Measurements from ENCODE around the gene BCL3.
"Not testable (repeated sequence)": the region's sequence is repeated elsewhere in the genome, so short reads cannot be mapped to it uniquely, and the experiment has no call there.

Gene BCL3

DNA sequence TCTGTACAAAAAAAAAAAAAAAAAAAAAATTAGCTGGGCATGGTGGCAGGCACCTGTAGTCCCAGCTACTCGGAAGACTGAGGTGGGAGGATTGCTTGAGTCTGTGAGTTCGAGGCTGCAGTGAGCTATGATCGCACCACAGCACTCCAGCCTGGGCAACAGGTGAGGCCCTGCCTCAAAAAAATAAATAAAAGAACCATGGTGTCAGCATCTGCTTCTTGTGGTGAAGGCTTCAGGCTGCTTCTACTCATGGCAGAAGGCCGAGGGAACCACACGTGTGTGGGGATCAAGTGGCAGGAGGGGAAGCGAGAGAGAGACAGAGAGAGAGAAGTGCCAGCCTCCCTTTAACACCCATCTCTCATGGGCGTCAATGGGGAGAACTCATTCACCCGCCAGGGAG is 13.5 kb downstream of the BCL3 start:
- peak; percentile 11 for DNase-seq

DNA sequence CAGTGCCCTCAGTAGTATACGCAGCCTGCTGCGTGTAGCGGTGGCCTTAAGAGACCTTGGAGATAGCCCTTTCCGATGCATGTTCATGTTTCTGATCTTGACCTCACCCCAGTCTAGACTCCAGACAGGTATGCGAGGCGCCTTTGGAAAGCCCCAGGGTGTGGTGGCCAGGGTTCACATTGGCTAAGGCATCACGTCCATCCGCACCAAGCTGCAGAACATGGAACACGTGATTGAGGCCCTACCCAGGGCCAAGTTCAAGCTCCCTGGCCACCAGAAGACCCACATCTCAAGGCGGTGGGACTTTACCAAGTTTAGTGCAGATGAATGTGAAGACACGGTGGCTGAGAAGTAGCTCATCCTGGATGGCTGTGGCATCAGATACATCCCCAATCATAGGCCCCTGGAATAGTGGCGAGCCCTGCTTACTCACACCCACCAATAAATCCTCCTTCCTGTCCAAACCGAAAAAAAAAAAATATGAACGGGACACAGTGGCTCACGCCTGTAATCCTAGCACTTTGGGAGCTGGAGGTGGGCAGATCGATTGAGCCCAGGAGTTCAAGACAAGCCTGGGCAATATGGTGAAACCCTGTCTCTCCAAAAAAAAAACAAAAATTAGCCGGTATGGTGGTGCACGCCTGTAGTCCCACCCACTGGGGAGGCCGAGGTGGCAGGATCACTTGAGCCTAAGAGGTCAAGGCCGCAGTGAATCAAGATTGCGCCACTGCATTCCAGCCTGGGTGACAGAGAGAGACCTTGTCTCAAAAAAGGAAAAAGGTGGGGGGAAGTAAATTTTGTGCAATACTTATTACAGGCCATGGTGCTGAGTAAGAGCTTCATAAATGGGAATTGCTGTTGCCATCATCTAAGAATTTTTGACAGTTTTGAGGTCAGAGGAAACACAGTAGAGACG is 16.8 kb downstream of the BCL3 start:
- no peak for DNase-seq

DNA sequence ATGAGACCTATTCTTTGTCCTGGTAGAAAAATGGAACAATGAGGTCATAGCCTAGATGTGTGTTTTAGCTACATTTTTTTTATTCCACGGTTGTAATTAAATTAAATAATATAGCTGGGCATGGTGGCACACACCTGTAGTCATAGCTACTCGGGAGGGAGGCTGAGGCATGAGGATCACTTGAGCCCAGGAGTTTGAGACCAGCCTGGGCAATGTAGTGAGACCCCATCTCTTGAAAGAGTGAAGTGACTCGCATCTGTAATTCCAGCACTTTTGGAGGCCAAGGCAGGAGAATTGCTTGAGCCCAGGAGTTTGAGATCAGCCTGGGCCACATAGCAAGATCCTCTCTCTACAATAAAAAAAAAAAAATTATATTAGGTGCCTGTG is 17.4 kb downstream of the BCL3 start:
- no peak for DNase-seq

DNA sequence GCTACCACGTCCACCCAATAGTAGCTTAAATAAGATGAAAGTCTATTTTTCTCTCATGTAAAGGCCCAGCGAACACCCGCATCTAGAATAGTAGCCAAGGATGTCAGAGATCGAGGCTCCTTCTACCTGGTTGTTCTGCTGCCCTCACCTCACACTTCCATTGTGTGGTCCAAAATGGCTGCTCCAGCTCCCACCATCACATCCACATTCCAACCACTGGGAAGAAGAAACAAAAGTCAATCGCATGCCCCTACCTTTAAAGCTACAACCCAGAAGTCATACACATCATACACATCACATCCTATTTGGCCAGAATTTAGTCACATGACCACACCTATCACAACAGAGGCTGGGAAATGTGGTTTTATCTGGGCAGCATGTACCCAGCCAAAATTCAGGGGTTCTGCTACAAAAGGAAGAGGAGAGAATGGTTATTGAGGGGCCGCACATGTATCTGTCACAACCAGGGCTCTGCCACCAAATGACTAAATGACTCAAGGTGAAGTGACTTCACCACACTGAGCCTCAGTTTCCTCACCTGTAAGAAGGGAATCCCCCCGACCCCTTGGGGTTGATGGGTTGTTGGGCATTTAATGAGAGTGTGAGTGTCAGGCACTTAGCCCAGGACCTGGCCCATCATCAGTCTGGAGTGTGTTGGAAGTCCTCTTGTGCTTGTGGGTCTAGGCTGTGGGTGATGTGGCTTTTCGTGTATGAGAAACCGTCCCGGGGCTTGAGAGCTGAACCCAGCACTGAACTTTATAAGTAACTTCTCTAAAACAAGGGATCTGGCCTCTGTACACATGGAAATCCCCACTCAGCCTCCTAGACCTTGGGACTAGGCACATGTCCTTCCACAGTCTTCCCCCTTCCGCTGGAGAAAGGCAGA is 19.0 kb downstream of the BCL3 start:
- no peak for DNase-seq

DNA sequence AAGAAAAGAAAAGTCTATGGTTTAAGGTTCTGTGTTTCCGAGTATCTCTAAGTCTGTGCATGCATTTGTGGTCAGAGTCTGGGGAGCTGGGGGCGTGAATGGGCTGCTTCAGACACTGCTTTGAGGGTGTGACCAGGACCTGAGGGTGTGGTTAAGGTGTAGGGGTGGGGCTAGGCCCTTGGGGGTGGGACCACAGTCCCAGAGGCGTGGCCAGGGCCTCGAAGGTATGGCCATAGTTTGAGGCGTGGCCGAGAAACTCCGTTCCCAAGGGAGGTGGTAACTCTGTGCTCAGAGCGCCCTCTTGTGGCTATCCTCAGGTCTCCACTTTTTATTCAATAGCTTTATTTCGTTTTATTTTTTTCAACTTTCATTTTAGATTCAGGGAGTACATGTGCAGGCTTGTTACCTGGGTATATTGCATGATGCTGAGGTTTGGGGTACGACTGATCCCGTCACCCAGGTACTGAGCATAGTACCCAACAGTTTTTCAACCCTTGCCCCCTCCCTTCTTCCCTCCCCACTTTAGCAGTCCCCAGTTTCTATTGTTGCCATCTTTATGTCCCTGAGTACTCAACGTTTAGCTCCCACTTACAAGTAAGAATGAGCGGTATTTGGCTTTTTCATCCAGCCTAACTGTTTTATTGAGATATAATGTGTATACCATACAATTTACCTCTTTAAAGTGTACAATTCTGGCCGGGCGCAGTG is 22.2 kb downstream of the BCL3 start:
- DNase-seq = peak; percentile 99

DNA sequence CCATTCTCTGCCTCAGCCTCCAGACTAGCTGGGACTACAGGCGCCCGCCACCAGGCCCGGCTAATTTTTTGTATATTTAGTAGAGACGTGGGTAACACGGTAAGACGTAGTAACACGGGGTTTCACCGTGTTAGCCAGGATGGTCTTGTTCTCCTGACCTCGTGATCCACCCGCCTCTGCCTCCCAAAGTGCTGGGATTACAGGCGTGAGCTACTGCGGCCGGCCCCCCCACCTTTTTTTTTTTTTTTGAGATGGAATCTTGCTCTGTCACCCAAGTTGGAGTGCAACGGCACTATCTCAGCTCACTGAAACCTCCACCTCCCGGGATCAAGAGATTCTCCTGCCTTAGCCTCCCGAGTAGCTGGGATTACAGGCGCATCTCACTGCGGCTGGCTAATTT is 23.6 kb downstream of the BCL3 start:
- DNase-seq = not testable (repeated sequence)

DNA sequence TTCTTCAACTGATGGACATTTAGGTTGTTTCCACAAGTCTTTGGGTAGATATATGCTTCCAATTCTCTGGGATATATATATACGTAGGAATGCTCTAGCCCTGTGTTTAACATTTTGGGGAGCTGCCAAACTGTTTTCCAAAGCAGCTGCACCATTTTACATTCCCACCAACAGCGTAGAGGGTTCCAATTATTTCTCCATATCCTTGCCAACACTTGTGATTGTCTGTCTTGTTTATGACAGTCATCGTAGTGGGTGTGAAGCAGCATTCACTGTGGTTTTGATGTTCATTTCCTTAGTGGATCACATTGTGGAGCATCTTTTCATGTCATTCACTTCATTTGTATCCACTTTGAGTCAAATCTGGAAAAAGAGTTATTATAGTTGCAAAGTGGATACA is 24.5 kb downstream of the BCL3 start:
- no peak for DNase-seq

DNA sequence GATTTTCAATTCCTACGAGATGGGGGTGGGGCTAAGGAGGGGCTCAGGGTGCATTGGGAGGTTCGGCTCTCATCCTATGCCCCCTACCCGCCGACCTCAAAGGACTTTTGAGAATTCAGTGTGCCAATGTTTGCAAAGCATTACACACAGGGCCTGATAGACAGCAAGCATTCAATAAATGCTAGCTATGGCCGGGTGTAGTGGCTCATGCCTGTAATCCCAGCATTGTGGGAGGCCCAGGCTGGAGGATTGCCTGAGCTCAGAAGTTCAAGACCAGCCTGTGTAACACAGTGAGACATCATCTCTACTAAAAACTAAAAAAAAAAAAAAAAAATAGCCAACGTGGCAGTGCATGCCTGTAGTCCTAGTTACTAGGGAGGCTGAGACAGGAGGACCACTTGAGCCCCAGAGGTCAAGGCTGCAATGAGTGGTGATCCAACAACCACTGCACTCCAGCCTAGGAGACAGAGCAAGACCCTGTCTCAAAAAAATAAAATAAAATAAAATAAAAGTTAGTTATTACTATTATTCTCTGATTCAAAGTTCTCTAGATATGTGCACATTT is 27.2 kb downstream of the BCL3 start:
- DNase-seq = no peak

DNA sequence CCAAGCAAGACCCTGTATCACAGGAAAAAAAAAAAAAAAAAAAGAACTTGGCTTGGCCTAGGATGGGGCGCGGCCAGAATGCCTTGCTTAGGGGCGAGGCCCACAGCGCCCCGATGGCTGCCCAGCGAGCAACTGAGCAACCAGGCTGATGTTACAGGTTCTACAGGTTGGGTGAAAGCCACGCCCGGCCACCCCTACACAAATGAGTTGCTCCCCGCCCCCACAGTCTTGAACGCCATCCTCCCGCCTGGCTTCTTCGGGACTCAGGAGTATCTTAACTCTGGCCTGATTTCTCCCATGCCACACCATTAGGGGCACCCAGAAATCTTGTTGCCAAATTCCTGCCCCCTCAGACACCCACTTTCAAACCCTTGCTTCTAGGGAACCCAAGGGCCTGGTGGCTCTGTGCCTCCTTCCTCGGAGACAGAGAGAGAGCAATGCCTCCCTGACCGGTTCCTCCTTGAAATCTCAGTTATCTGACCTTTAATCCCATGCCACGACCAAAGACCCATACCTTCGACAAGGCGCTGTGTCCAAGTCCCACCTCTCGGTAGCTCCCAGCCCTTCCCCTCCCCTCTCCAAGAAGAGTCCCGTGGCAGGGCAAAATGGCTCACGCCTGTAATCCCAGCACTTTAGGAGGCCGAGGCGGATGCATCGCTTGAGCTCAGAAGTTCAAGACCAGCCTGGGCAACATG is 28.0 kb downstream of the BCL3 start:
- no peak for DNase-seq

DNA sequence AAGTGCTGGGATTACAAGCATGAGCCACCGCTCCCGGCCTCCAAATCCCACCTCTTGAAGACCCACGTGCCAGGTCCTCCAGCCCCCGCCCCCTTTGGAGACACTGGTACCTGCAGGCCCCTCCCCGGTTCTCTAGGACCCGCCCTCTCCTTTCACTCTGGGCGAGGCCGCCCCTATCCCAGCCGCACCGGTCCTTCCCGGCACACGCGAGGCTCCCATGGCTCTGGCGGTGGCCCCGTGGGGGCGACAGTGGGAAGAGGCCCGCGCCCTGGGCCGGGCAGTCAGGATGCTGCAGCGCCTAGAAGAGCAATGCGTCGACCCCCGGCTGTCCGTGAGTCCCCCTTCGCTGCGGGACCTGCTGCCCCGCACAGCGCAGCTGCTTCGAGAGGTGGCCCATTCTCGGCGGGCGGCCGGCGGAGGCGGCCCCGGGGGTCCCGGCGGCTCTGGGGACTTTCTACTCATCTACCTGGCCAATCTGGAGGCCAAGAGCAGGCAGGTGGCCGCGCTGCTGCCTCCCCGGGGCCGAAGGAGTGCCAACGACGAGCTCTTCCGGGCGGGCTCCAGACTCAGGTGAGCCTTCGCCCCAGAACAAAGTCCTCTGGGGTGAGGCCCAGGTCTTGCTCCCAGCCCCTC is 29.3 kb downstream of the BCL3 start, which contains the start of gene CBLC:
Gene CBLC (plus strand): TSS at position 176 of the 633 bp plus-strand sequence. CDS start 42 bp downstream, at position 218.
- DNase-seq = no peak

DNA sequence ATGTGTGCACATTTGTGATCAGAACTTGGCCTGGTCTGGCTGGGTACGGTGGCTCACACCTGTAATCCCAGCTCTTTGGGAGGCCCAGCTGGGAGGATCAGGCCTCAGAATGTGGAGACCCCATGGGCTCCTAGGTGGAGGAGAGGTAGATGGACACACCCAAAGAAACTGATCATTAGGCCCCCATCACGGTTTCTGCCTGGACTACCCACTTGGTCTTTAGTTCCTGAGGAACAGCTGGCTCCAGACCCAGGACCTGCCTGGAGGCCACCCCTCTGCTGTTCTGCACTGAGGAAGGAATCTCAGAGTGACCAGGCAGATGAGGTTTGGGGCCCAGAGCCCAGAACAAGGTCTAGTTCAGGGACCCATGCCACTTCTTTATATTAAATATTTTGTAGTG is 30.6 kb downstream of the BCL3 start:
- DNase-seq = no peak

DNA sequence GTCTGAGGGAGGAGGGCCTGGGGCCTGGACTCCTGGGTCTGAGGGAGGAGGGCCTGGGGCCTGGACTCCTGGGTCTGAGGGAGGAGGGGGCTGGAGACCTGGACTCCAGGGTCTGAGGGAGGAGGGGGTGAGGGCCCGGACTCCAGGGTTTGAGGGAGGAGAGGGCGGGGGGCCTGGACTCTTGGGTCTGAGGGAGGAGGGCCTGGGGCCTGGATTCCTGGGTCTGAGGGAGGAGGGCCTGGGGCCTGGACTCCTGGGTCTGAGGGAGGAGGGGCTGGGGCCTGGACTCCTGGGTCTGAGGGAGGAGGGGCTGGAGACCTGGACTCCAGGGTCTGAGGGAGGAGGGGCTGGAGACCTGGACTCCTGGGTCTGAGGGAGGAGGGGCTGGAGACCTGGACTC is 33.2 kb downstream of the BCL3 start:
- DNase-seq = not testable (repeated sequence)

DNA sequence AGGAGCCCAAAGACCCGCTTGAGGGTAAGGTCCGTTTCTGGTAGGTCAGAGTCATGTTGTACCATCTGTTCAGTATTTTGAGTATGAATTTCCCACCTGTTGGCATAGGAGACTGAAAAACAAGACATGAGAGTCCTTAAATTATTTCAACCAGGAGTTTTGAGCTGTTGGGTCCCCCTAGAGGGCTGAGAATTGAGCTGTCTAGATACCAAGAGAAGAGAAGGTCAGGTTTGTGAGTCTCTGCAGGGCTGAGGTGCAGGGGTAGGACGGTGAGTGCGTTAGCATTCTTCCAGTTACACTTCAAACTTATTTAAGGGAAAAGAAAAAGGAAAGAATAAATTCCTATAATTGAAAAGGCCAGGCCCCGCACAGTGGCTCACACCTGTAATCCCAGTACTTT is 34.2 kb downstream of the BCL3 start:
- no peak for DNase-seq

DNA sequence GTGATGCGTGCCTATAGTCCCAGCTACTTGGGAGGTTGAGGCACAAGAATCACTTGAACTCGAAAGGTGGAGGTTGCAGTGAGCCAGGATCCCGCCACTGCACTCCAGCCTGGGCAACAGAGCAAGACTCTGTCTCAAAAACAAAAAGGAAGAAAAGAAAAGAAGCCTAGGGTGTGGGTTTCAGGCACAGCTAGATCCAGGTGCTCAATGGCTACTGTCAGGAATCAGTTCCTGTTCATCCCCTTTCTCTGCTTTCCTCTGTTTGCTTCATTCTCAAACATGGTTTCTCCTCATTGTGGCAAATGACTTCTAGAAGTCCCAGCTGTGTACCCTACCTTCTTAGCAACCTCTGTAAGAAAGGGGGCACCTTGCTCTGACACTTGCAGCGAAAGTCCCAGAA is 35.0 kb downstream of the BCL3 start:
- DNase-seq = no peak

DNA sequence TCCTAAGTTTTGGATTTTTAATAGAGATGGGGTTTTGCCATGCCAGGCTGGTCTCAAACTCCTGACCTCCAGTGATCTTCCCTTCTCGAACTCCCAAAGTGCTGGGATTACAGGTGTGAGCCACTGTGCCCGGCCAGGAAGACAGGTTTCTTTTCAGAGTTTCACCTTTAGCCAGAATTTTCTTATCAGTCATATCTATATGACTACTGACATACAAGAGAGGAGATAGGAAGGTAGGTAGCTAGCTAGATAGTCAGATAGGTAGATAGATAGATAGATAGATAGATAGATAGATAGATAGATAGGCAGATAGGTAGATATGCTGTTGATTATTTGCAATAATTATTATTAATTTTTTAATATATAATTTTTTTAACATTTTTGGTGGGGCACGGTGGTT is 36.8 kb downstream of the BCL3 start:
- DNase-seq = no peak

DNA sequence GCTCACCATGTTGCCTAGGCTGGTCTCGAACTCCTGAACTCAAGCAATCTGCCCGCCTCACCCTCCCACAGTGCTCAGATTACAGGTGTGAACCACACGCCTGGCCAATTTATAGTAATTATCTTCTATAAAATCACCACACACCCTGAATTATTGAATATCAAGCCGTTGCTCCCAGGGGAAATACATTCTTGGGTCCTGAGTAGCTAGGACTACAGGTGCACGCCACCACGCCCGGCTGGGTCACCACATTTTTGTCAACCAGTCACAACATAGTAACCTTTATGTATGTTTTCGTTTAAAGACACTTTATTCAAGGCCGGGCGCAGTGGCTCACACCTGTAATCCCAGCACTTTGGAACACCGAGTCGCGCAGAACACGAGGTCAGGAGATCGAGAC is 37.5 kb downstream of the BCL3 start:
- no peak for DNase-seq

DNA sequence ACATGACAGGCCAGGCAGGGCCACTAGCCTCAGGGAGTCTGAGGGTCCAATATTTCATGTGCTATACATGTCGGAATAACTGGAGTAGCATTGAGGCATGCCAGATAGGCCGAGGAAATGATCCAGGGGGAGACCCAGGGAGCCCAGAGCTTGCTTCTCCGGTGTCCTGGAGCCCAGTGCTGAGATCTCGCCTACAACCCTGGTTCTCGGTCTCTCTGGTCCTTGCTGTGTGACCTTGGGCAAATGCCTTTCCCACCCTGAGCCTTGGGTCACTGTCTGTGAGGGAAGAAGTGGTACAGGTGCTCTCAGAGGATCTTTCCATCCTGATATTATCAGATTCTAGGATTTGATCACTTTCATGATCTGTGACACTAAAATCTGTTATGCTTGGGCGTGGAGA is 40.5 kb downstream of the BCL3 start:
- no peak for DNase-seq

DNA sequence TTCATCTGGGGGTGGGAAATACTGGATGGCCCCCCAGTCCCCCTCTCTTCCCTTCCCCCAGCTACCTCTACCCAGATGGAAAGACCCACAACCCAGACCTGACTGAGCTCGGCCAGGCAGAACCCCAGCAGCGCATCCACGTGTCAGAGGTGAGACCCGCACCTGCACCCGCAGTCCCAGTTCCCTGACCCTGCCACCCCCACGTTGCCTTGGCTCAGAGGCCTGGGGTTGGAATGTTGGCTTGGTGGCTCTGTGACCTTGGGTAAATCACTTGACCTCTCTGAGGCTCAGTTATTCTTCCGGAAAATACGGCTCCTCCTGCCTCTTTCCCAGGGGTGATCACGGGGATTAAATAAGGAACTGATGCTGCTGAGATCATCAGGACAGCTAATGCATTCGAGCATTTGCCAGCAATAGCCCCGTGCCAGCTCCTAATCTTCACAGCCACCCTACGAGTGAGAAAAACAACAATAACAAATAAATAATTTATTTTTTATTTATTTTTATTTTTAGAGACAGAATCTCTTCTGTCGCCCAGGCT is 41.5 kb downstream of the BCL3 start:
- DNase-seq = no peak

DNA sequence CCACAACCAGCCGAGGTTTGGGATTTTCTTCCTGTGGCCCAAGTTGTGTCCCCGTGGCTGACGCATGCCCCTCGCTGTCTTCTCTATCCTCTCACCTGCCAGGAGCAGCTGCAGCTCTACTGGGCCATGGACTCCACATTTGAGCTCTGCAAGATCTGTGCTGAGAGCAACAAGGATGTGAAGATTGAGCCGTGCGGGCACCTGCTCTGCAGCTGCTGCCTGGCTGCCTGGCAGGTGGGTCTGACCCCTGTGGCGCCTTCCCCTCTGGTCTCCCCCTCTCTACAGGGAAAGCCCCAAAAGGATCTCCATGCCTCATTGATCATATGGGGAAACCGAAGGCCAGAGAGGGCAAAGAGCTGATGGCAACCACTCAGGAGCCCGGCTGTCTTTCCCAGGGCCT is 43.8 kb downstream of the BCL3 start:
- DNase-seq = no peak

DNA sequence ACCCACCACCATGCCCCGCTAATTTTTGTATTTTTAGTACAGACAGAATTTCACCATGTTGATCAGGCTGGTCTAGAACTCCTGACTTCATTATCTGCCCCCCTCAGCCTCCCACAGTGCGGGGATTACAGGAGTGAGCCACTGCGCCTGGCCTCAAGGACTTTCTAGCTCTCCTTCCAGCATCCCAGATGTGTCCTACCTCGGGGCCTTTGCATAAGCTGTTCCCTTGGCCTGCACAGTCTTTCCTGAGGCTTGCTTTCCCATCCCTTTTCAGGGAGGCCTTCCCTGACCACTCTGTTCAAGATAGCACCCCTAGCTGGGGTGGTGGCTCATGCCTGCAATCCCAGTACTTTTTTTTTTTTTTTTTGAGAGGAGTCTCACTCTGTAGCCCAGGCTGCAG is 46.1 kb downstream of the BCL3 start:
- no peak for DNase-seq

DNA sequence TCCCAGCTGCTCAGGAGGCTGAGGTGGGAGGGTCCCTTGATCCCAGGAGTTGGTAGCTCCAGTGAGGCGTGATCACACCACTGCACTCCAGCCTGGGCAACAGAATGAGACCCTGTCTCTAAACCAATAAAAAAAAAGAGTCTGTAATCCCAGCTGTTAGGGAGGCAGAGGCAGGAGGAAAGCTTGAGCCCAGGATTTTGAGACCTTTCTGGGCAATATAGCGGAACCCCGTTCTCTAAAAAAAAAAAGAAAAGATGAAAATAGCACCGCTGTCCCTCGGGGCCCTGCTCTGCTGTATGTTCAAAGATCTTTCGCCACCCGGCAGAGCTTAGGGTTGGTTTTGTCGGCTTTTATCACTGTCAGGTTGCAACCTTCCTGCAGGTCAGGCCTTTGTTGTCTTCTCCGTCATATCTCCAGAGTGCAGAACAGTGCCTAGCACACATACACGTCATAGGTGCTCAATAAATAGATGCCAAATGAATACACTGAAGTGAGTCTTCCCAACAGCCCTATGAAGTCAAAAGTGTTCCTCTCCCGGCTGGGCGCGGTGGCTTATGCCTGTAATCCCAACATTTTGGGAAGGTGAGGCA is 47.0 kb downstream of the BCL3 start:
- no peak for DNase-seq

Measured in CD4-positive, alpha-beta T cell treated with Interleukin-17A for 1 hour (primary cell).